ENCODE results near the gene SPOCD1.

Gene SPOCD1

GRCh38 chr1:31815752-31816500 is at the start of gene SPOCD1:
Gene SPOCD1, minus strand, starts transcription at chr1:31816022. Its CDS starts 689 bp downstream, at chr1:31815333.
- peak; percentile 39 to 49 for DNase-seq

GRCh38 chr1:31862071-31862470 is 46.2 kb upstream of the SPOCD1 start:
- no peak for DNase-seq

- DNase-seq: no peak
Measured at GRCh38 chr1:31861346-31861745, 45.5 kb upstream of the SPOCD1 start.

- DNase-seq: no peak
Measured at GRCh38 chr1:31860581-31860980, 44.8 kb upstream of the SPOCD1 start.

GRCh38 chr1:31859719-31860118 is 43.9 kb upstream of the SPOCD1 start:
- no peak for DNase-seq

GRCh38 chr1:31859044-31859443 is 43.2 kb upstream of the SPOCD1 start:
- DNase-seq: no peak

DNA sequence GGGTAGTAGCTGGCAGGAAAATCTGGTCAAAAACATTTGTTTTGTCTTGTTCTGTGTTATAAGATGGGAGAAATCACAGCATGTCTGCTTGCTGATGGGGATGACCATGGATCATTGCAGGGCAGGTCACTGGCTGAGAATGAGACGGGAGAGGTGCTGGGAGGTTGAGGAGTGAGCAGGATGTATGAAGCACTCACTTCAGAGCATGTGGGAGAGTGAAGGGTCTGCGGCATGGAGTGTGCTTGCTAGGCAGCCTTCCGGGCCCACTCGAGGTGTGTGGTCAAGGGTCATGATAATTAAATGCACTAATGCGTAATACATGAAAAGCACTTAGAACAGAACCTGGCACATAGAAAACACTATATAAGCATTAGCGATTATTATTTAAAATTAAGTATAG is 42.0 kb upstream of the SPOCD1 start:
- no peak for DNase-seq

GRCh38 chr1:31856140-31856539 is 40.3 kb upstream of the SPOCD1 start:
- no peak for DNase-seq

- DNase-seq: no peak
Measured at GRCh38 chr1:31855038-31855845, 39.4 kb upstream of the SPOCD1 start.

- no peak for DNase-seq
Measured at GRCh38 chr1:31849653-31850052, 33.8 kb upstream of the SPOCD1 start.

- no peak for DNase-seq
Measured at GRCh38 chr1:31848381-31848897, 32.6 kb upstream of the SPOCD1 start.

DNA sequence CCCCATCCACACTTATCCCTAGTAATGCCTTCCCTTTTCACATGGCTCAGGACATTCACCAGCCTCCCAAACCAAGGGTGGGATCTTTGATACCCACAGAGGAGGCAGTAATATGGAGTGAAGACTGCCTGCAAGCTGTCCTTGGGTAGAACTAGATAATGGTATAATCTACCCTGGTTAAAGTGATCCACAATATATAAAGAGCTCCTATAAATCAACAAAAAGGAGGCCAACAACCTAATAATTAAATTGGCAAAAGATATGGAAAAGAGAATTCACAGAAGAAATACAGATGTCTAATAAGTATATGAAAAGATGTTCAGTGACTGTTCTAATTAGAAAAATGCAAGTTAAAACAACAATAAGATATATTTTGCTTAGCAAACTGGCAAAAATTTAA is 30.7 kb upstream of the SPOCD1 start:
- no peak for DNase-seq

- DNase-seq: no peak
Measured at GRCh38 chr1:31843506-31843905, 27.7 kb upstream of the SPOCD1 start.

DNA sequence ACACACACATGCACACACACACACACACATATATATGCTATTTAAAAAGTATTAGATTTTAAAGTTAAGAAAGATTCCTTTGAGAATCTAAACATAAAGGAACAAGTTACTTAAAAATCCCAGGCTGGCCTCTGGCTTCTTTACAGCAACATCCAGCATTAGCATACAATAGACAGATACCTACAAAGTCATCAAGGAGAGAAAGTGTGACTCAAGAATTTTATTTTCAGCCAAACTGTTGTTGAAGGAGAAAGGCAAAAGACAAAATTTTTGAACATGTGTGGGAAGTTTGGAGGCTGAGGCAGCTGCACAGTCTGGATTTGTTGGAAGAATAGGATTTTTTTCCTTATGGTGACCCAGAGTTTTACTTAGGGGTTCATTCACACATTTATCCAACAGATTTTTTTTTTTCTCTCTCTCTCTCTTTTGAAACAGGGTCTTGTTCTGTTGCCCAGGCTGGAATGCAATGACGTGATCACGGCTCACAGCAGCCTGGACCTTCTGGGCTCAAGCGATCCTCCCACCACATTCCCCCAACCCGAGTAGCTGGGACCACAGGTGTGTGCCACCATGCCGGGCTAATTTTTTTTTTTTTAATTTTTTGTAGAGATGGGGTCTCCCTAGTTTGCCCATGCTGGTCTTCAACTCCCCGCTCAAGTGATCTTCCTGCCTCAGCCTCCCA is 24.0 kb upstream of the SPOCD1 start:
- DNase-seq: no peak

GRCh38 chr1:31837451-31838158 is 21.8 kb upstream of the SPOCD1 start:
- no peak for DNase-seq

DNA sequence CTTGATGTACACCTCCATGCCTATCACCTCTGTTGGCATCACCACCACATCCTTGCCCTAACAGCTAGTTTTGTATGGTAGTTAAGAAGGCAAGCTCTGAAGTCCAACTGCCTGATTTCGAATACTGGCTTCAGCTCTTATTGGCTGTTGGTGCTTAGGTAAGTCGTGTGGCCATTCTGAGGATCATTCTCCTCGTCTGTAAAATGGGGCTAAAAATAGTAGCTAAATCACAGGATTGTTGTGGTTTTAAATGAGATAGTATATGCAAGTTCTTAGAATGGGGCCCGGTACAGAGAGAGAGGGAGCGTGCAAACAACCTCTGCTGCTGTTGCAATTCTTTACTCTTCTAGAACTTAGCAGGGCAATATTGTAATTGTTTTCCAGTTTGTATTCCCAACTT is 20.8 kb upstream of the SPOCD1 start:
- no peak for DNase-seq

- no peak for DNase-seq
Measured at GRCh38 chr1:31835415-31835814, 19.6 kb upstream of the SPOCD1 start.

DNA sequence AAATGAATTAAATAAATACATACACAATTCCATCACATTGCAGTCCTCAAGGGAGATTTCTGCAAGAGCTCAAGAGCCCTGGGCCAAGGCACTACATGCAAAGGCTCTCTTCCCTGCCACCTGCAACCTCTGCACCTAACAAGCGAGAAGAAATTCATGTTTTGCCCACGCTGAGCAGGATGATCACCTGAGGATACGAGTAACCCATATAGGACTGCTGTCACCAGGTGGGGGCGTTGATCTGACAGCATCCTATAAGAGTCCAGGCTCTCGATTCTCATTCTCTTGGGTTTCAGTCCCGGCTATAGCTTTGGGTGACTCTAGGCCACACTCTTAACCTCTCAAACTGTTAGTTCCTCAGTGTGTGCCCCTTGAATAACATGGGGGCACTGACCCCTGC is 18.7 kb upstream of the SPOCD1 start:
- DNase-seq: no peak

DNA sequence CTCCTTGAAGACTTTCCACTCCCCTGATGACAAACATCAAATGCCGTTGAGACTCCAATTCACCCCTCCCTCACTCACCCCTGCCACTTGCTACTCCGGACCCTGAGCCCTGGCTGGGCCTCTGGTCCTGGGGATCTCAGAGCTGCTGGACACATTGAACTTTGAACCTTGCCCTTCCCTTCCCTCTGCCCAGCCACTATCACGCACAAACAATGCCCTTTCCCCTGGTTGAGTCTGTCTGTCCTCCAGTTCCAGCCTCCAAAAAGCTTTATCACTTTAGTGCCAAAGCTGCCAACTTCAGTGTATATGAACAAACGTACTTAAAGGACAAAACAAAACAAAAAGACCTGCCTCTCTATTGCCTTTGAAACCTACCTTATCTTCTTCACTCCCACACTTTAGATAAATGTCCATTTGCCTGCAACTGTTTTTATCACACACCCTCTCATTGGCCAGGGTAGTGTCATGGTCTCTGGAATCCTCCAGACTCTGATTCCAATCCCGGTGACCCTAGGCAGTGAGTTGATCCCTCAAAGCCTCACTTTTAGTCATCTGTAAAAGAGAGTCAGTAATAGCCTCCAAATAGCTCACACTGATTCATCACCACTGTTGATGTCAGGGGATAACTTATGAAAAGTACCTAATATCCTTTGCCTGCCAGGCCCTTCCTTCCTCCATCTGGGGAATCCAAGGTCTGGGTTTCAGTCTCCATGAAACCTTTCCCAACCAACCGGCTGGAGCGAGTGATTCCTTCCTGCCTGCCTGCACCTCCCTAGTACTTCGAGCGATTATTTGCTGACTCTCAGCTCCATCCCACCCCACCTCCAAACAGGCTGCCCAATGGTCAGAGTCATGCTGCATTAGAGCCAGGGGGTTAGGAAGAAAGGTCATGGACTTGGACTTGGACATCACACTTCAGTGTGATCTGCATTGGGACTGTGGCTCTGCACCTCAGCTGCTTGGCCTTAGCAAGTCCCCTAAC is 15.9 kb upstream of the SPOCD1 start:
- DNase-seq: no peak

DNA sequence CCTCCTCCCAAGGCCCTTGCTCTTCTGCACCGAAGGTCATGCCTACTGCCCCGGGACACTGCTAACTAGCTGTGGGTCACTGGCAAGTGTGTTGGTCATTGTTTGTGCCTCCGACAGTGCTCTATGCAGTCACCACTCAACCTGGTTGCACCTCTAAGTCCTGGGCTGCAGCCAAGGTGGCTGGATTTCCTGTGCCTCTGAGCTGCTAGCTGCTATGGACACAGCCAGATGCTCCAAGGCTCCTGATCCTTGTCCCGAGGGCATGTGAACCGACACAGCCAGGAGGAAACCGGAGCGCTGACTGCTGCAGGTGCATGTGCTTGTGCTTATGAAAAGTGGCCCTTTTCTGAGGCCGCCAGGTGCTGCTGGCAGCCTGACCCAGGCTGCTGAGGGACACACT is 14.7 kb upstream of the SPOCD1 start:
- DNase-seq: no peak

- no peak for DNase-seq
Measured at GRCh38 chr1:31830065-31830464, 14.2 kb upstream of the SPOCD1 start.

All from bone marrow (tissue), 2 donors.